Astrocyte (in vitro differentiated cells and primary cell): ENCODE data around the gene TM9SF1. TPM values are rescaled to one million over a fixed set of nuclear protein-coding genes. Genes with fewer than 3 reads are reported as not detected.

Experiments
- DNase-seq: peaks from one replicate; pipeline ENCODE4 v3.0.0-alpha.2; 2010; ENCODE audit warnings: low read depth
- FAIRE-seq: peaks from 2 replicates; lab custom pipeline; 2011; peaks lifted over from hg19 to GRCh38; lab: Jason Lieb, UNC
- H2AFZ ChIP-seq: 2 replicates; pipeline ENCODE4 v1.6.0; 2012; ENCODE audit warnings: low read depth, low read length, inconsistent platforms
- H3K27ac ChIP-seq: 2 replicates; pipeline ENCODE4 v1.5.1; 2011; ENCODE audit warnings: low read depth, low read length, inconsistent platforms
- H3K27me3 ChIP-seq: 2 replicates; pipeline ENCODE4 v1.6.0; 2011; ENCODE audit warnings: low read length, inconsistent platforms; ENCODE audit not compliant: insufficient read depth
- H3K36me3 ChIP-seq: 2 replicates; pipeline ENCODE4 v1.5.1; 2011; ENCODE audit warnings: low read length, inconsistent platforms; ENCODE audit not compliant: insufficient read depth
- H3K4me1 ChIP-seq: 2 replicates; pipeline ENCODE4 v1.5.1; 2011; ENCODE audit warnings: low read length, inconsistent platforms; ENCODE audit not compliant: insufficient read depth
- H3K4me2 ChIP-seq: 2 replicates; pipeline ENCODE4 v1.6.0; 2012; ENCODE audit warnings: low read length, inconsistent platforms
- H3K4me3 ChIP-seq: 2 replicates; pipeline ENCODE4 v1.5.1; 2011; ENCODE audit warnings: low read depth, mild to moderate bottlenecking, low read length, inconsistent platforms; ENCODE audit not compliant: insufficient read depth
- H3K79me2 ChIP-seq: 2 replicates; pipeline ENCODE4 v1.6.0; 2012; ENCODE audit warnings: mild to moderate bottlenecking, low read length, inconsistent platforms; ENCODE audit not compliant: insufficient read depth
- H3K9ac ChIP-seq: 2 replicates; pipeline ENCODE4 v1.6.0; 2012; ENCODE audit warnings: mild to moderate bottlenecking, low read length, inconsistent platforms
- H3K9me3 ChIP-seq: 2 replicates; pipeline ENCODE4 v1.5.1; 2012; ENCODE audit warnings: low read depth, mild to moderate bottlenecking, low read length, inconsistent platforms; ENCODE audit not compliant: insufficient read depth
- H4K20me1 ChIP-seq: 2 replicates; pipeline ENCODE4 v1.6.0; 2012; ENCODE audit warnings: low read length, inconsistent platforms; ENCODE audit not compliant: insufficient read depth
- H3K27ac Mint-ChIP-seq: one replicate; pipeline ENCODE4 v1.8.0; 2021; ENCODE audit warnings: mild to moderate bottlenecking, mixed read lengths; ENCODE audit not compliant: unreplicated experiment
- H3K27me3 Mint-ChIP-seq: one replicate; pipeline ENCODE4 v1.8.0; 2021; ENCODE audit warnings: low read depth, mixed read lengths; ENCODE audit not compliant: unreplicated experiment
- H3K36me3 Mint-ChIP-seq: one replicate; pipeline ENCODE4 v1.8.0; 2021; ENCODE audit warnings: low read depth, mixed read lengths; ENCODE audit not compliant: unreplicated experiment
- H3K4me1 Mint-ChIP-seq: one replicate; pipeline ENCODE4 v1.8.0; 2021; ENCODE audit warnings: low read depth, mixed read lengths; ENCODE audit not compliant: unreplicated experiment
- H3K4me3 Mint-ChIP-seq: one replicate; pipeline ENCODE4 v1.8.0; 2021; ENCODE audit warnings: mild to moderate bottlenecking, moderate library complexity, mixed read lengths; ENCODE audit not compliant: unreplicated experiment
- H3K9me3 Mint-ChIP-seq: one replicate; pipeline ENCODE4 v1.8.0; 2021; ENCODE audit warnings: mild to moderate bottlenecking, mixed read lengths; ENCODE audit not compliant: unreplicated experiment
- EZH2 ChIP-seq: IDR thresholded peaks from 2 replicates; pipeline ENCODE4 v1.6.1; 2012; ENCODE audit warnings: mild to moderate bottlenecking, low read length, inconsistent platforms; ENCODE audit not compliant: insufficient read depth
- total RNA-seq: library from RNA; stranded (reverse); gene quantifications from 2 replicates; pipeline ENCODE4 v1.2.1, GENCODE V29; 2021
- TF ChIP-seq, protein P1 (sequence below): IDR thresholded peaks from 2 replicates; pipeline ENCODE4 v1.5.1; 2011; ENCODE audit warnings: low read depth, mild to moderate bottlenecking, inconsistent platforms, low read length, moderate library complexity; ENCODE audit not compliant: insufficient read depth

TM9SF1 gene
- total RNA-seq, 1 donor from 2014 or later: 59.3 TPM

DNA sequence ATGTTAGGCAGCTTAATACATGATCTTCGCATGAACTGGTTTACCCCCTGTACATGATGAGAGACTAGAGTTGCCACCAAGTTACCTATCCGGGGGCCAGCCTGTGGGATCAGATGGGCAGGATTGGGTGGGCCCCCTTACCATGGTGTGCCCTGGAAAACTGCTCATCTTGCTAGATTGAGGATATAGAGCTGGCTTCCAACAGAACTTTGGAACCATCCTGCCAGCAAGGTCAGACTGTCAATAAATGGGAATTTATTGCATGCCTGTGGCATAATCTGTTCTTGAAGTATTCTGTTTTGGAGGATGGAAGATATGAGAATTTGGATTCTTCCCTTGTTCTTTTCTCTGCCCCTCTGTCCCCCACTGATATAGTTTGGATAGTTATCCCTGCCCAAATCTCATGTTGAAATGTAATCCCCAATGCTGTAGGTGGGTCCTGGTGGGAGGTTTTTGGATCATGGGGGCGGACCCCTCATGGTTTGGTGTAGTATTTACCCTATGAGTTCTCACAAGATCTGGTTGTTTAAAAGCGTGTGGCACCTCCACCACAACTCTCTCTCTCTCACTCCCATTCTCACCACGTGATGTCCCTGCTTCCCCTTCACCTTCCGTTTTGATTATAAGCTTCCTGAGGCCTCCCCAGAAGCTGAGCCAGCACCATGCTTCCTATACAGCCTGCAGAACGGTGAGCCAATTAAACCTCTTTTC lies 3.7 kb upstream of the TM9SF1 start:
- H3K4me3 Mint-ChIP-seq: no peak overlapping the region
- no peaks in the 10 kb centered on the region for H3K27me3 Mint-ChIP-seq
- no peak overlapping the region for H3K27ac Mint-ChIP-seq
- DNase-seq (no peak), FAIRE-seq (no peak)
- H3K27me3 ChIP-seq: no peaks in the 10 kb centered on the region
- peaks cover 16% of the 10 kb centered on the region for H3K4me1 Mint-ChIP-seq
- peaks cover 38% of the 10 kb centered on the region for H3K79me2 ChIP-seq
- peaks cover 9% of the 10 kb centered on the region for H3K9me3 Mint-ChIP-seq
- H3K9ac ChIP-seq: no peak overlapping the region
- peaks cover 2% of the 10 kb centered on the region for H3K9me3 ChIP-seq
- H3K4me2 ChIP-seq: no peak overlapping the region
- H3K4me3 ChIP-seq: no peak overlapping the region
- H3K27ac ChIP-seq: no peak overlapping the region
- peaks cover 5% of the 10 kb centered on the region for H3K4me1 ChIP-seq
- H3K36me3 Mint-ChIP-seq: peaks cover 28% of the 10 kb centered on the region
- TF ChIP-seq EZH2: no peak
- TF ChIP-seq, protein P1, sequence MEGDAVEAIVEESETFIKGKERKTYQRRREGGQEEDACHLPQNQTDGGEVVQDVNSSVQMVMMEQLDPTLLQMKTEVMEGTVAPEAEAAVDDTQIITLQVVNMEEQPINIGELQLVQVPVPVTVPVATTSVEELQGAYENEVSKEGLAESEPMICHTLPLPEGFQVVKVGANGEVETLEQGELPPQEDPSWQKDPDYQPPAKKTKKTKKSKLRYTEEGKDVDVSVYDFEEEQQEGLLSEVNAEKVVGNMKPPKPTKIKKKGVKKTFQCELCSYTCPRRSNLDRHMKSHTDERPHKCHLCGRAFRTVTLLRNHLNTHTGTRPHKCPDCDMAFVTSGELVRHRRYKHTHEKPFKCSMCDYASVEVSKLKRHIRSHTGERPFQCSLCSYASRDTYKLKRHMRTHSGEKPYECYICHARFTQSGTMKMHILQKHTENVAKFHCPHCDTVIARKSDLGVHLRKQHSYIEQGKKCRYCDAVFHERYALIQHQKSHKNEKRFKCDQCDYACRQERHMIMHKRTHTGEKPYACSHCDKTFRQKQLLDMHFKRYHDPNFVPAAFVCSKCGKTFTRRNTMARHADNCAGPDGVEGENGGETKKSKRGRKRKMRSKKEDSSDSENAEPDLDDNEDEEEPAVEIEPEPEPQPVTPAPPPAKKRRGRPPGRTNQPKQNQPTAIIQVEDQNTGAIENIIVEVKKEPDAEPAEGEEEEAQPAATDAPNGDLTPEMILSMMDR: no peak
- H2AFZ ChIP-seq: no peak overlapping the region
- peaks cover 3% of the 10 kb centered on the region for H3K36me3 ChIP-seq
- H4K20me1 ChIP-seq: peaks cover 5% of the 10 kb centered on the region

DNA sequence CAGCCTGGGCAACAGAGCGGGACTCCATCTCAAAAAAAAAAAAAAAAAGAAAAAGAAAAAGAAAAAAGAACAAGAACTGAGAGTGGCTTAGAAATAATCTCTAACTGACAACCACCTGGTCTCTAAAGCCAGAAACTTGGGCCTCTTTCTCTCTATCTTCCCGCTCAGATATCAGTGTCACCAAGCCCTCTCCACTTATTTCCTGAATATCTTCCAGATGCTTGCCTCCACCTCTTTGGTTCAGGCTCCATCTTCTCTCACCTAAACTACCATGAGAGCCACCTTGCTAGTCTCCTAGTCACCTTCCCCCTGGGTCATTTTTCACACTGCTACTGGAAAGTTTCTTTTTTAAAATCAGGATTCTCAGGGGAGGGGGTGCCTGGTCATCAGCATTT lies 1.8 kb upstream of the TM9SF1 start:
- H3K27me3 Mint-ChIP-seq: no peaks in the 10 kb centered on the region
- Histone ChIP-seq H3K27ac (no peak overlapping the region), H3K27me3 (no peaks in the 10 kb centered on the region), H3K9me3 (peaks cover 2% of the 10 kb centered on the region), H3K79me2 (peaks cover 51% of the 10 kb centered on the region), H3K4me3 (no peak overlapping the region), H3K4me1 (peaks cover 5% of the 10 kb centered on the region), H3K4me2 (peak overlapping the region; percentile 95), H3K36me3 (peaks cover 15% of the 10 kb centered on the region), H4K20me1 (peaks cover 5% of the 10 kb centered on the region), H3K9ac (no peak overlapping the region), H2AFZ (no peak overlapping the region)
- peak overlapping the region; percentile 96 for H3K4me3 Mint-ChIP-seq
- no peak for TF ChIP-seq EZH2
- TF ChIP-seq, protein P1: no peak
- H3K4me1 Mint-ChIP-seq: peaks cover 16% of the 10 kb centered on the region
- H3K36me3 Mint-ChIP-seq: peaks cover 27% of the 10 kb centered on the region
- peak overlapping the region; percentile 35 for H3K27ac Mint-ChIP-seq
- DNase-seq (no peak), FAIRE-seq (no peak)
- peaks cover 4% of the 10 kb centered on the region for H3K9me3 Mint-ChIP-seq
